ENCODE measurements around the gene EPHB3.

- no peak for TF ChIP-seq CTCF (IDR thresholded peaks at IDR 0.05)
- no peak for TF ChIP-seq POLR2A (IDR thresholded peaks at IDR 0.05)
Observed at GRCh38 chr3:184570035-184570434, 8.4 kb downstream of the EPHB3 start.
